ENCODE measurements around the gene DPAGT1.

- TF ChIP-seq CTCF (conservative IDR thresholded peaks at IDR 0.05; ENCODE audit: low read length) = no peak
- TF ChIP-seq EZH2phosphoT487 (IDR thresholded peaks at IDR 0.05; ENCODE audit: borderline replicate concordance, low read depth, low read length) = no peak
Observed at GRCh38 chr11:119062779-119063178, 38.9 kb downstream of the DPAGT1 start.
